Raji (cell line): ENCODE results near the gene NACC1.

Experiments used
- POLR2A ChIP-seq: IDR thresholded peaks from 2 replicates; pipeline ENCODE4 v1.6.1; 2011; ENCODE audit warnings: low read depth, low read length, control low read depth; ENCODE audit not compliant: insufficient read depth

The NACC1 gene

GRCh38 chr19:13102666-13103580 is 15.1 kb upstream of the NACC1 start, which contains the start of gene LYL1:
LYL1 (minus strand) TSS chr19:13102858; CDS start chr19:13101171, 1,687 bp downstream.
- peak; percentile 87 for TF ChIP-seq POLR2A

GRCh38 chr19:13103581-13104359 is 14.3 kb upstream of the NACC1 start:
- TF ChIP-seq POLR2A, result no peak

DNA sequence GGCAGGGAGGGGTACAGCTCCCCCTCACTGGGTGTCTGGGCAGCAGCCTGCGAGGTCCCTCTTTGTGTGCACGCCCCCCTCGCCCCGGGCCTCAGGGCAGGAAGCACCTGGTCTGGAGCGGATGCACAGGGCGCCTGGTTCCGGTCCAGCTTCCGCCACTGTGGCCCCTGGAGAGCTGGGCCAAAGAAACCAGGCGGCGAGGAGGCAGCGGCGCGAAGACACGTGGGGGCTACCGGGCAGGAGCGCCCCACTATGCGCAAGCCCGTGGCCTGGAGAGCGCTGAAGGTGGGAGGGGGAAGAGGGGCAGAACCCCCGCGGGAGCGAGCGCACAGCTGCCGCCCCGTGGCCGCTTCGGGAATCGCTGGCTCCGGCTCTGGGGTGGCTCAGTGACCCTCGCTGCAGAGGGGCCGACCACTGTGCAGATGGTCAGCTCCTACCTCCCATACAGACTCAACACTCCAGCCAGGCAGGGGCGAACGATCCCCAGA is 13.7 kb upstream of the NACC1 start:
- peak; percentile 60 for TF ChIP-seq POLR2A

- TF ChIP-seq POLR2A, result no peak
These were observed 13.0 kb upstream of the NACC1 start for GRCh38 chr19:13104848-13105711.

DNA sequence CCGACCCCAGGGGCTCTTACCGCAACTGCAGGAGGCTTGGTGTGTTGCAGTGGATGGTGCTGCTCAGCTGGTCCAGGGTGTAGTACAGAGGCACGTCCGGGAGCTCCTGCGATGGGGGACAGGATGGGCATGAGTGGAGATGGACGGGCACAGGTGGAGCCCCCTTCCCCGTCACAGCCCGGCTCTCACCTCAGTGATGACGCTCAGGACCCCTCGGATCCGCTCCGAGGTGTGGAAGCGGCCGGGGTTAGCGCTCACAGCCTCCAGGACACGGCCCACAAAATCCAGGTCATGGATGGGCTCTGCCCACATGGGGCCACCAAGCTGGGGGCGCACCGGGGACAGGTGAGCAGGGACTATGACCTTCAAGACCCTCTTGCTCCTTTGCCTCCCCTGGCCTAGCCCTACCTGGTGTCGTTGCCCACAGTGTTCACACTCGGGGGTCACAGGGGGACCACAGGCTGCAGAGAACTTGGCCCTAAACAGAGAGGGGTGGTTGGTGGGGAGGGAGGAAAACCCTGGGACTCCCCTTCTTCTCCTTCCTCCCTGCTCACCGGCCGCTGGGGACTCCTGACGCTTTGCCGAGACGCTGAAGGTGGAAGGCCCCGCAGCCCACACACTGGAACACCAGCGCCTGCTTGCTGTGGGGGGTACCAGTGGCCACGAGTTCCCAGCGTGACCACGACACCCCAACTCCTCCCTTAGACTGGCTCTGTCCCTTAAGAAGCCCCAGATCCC is 8.5 kb upstream of the NACC1 start:
- no peak for TF ChIP-seq POLR2A

GRCh38 chr19:13110099-13110610 is 7.9 kb upstream of the NACC1 start:
- TF ChIP-seq POLR2A, result no peak

GRCh38 chr19:13112555-13112954 is 5.5 kb upstream of the NACC1 start:
- TF ChIP-seq POLR2A, result no peak

GRCh38 chr19:13115936-13116281 is 2.2 kb upstream of the NACC1 start:
- TF ChIP-seq POLR2A, result no peak

GRCh38 chr19:13116282-13117175 is 1.5 kb upstream of the NACC1 start, which contains the start of gene TRMT1:
TRMT1 (minus strand) TSS chr19:13116740; CDS start chr19:13116399, 341 bp downstream.
- TF ChIP-seq POLR2A, result peak; percentile 53

GRCh38 chr19:13117176-13117771 is 790 bp upstream of the NACC1 start:
- TF ChIP-seq POLR2A, result no peak

DNA sequence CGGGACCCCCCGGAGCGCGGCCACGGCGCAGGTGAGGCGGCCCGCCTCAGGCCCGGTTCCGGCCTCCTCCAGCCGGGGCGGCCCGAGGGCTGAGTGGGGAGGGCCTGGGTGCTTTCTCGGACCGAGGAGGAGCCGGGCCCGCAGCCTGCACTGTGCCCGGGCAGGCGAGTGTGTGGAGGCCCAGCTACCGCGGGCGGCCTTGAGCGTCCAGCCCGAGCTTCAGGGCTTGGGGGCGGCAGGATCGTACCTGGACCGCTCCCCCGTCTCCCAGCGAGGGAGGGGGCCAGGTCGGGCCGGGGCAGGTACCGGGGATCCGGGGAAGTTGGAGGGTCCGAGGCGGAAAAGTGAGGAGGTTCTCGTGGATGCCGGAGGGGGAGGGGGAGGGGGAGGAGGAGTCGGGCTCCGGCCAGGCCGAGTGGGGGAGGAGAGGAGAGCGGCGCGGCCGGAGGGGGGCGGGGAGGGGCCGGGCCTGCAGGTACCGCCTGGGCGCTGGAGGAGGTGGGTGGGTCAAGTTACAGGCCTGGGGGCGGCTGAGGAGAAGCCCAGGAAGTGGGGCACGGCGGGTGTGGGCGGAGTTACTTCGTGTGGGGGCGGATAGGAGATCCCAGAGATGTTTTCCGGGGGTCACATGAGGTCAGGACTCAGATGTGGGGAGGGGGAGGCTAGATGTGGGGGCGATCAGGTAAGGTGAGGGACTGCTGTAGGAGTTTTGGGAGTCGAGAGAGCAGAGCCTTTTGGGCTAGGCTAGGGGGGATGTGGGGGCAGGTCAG is 545 bp downstream of the NACC1 start:
- no peak; the same call in none of the 2 replicates for TF ChIP-seq POLR2A

DNA sequence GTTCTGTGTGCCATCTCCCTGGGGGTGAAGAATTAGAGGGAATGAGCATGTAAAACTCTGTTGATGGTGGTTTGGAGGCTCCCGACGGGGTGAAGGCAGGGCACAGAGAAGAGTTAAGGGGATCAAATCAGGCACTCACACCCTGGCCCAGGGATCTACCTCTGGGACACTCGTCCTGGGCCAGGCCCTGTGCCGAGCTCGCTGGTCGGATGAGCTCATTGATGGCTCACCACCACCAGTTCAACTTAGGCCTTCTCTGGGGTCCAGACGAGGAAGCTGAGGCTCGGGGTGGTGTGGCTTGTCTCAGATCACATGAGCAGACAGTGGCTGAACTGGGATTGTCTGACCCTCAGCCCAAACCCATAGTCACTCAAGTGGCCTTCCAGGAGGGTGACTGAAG is 1.6 kb downstream of the NACC1 start:
- no peak for TF ChIP-seq POLR2A
